Measurements from ENCODE around the gene HERC2. TPM values are rescaled to one million over a fixed set of nuclear protein-coding genes. Genes with fewer than 3 reads are reported as not detected.

HERC2 gene
- total RNA-seq, 1 donor from 2014 or later: 84.6 TPM

DNA sequence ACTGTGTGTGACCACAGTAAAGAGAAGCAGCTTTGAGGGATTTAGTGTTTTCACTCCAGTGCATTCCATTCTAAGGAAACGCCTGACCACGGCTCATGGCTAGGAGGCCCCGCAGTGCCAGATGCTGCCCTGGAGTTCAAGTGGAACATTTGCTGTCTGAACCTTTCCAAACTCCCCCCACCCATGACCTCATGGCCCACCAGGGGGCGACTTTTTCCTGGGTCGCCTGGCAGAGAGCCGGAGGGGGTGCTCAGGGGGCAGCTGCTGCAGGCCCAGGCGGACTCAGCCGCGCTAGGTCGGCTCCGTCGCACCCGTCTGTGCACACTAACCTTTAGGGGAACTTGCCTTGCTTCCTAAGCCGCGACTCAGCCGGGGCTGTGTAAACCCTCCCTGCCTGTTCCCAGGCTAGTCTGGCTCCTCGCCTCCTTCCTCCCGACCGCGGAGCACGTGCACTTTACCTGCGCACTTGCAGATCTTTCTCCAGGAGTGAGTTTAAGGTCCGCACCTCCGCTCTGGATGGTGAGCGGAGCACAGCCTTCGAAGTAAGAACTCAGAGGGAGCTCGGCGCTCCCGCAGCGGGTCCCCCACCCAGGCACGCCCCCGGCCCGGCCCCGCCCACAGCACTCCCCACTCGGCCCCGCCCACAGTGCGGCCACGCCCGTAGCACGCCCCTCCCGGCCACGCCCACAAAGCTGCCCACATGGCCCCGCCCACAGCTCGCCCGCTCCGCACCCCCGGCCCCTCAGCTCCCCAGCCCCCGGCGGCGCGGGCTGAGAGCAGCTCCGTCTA is 223.0 kb downstream of the HERC2 start, which contains the start of gene OCA2:
TSS of gene OCA2 (minus strand) at position 550 of the 789 bp plus-strand sequence. CDS start 17,441 bp downstream, outside the sequence.
- DNase-seq (ENCODE audit: low spot score in 2 of 2, unreplicated experiment in 2 of 2): peak; percentile 70 to 83
- TF ChIP-seq, protein P1, sequence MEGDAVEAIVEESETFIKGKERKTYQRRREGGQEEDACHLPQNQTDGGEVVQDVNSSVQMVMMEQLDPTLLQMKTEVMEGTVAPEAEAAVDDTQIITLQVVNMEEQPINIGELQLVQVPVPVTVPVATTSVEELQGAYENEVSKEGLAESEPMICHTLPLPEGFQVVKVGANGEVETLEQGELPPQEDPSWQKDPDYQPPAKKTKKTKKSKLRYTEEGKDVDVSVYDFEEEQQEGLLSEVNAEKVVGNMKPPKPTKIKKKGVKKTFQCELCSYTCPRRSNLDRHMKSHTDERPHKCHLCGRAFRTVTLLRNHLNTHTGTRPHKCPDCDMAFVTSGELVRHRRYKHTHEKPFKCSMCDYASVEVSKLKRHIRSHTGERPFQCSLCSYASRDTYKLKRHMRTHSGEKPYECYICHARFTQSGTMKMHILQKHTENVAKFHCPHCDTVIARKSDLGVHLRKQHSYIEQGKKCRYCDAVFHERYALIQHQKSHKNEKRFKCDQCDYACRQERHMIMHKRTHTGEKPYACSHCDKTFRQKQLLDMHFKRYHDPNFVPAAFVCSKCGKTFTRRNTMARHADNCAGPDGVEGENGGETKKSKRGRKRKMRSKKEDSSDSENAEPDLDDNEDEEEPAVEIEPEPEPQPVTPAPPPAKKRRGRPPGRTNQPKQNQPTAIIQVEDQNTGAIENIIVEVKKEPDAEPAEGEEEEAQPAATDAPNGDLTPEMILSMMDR (IDR thresholded peaks at IDR 0.05; ENCODE audit: unreplicated experiment): peak; percentile 56
- peak within 1 kb of the TSS; percentile 54 for H3K4me3 Mint-ChIP-seq
- no peak within 1 kb of the TSS for H3K27ac Mint-ChIP-seq
- peaks cover 28% of the 10 kb centered on the region for H3K4me1 Mint-ChIP-seq
- peaks cover 92% of the 10 kb centered on the region for H3K27me3 Mint-ChIP-seq (ENCODE audit: low read depth)
- no peaks in the 10 kb centered on the region for H3K36me3 Mint-ChIP-seq
- no peaks in the 10 kb centered on the region for H3K9me3 Mint-ChIP-seq

DNA sequence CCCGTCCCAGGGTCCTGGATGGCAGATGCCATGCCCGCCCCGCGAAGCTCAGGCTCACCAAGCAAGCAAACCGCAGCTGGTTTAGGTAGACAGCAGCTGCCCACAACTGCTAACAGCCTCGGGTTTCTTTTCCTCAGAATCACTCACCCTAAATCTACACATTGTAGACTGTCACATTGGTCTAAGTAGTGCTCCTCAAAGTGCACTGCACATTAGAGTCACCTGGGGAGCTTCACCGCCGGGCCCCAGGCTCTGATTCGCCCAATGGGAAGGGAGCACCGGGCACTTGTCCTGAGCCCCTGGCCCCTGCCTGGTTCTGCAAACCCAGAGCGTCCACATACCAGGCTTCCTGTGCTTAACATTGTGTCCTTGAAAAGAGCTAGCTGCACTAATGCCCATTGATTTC is 223.6 kb downstream of the HERC2 start:
- no peak overlapping the region for H3K27ac Mint-ChIP-seq
- TF ChIP-seq, protein P1 (IDR thresholded peaks at IDR 0.05; ENCODE audit: unreplicated experiment): no peak
- no peaks in the 10 kb centered on the region for H3K9me3 Mint-ChIP-seq
- H3K27me3 Mint-ChIP-seq (ENCODE audit: low read depth): peaks cover 92% of the 10 kb centered on the region
- no peak for DNase-seq (ENCODE audit: low spot score in 2 of 2, unreplicated experiment in 2 of 2)
- peaks cover 28% of the 10 kb centered on the region for H3K4me1 Mint-ChIP-seq
- no peaks in the 10 kb centered on the region for H3K36me3 Mint-ChIP-seq
- peak overlapping the region; percentile 54 for H3K4me3 Mint-ChIP-seq

DNA sequence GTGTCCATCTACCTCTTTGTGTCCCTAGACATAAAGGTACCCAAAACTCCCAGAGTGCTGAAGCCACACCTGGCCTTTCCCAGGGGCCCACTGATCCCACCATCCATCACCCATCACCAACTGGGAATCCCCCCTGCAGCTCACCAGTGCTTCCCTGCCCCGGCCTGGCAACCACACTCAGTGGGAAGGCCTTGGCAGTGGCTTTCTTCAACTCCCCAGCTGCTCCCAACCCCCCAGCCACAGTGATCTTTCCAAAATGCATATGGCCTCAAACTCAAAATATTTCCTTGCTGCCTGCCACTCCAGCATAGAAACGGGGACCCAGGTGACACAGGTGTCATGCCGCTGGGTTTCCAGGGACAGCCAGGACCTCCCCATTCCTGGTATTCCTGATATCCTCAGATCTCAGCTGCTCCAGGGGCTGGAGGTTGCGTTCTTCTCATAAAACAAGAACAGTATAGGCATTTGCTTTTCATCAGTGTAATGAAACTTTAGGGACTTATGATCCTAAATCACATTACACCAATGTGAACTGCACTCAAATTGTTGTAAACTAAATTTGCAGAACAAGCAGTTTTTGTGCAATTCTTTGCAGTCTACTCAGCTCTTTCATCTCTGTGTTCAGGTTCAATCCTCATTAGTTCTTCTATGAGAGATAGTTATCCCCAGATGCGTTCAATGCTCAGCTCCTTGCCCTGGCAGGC is 224.2 kb downstream of the HERC2 start:
- TF ChIP-seq, protein P1 (IDR thresholded peaks at IDR 0.05; ENCODE audit: unreplicated experiment): no peak
- Mint-ChIP-seq H3K9me3 (no peaks in the 10 kb centered on the region), H3K27me3 (ENCODE audit: low read depth) (peaks cover 92% of the 10 kb centered on the region), H3K27ac (no peak overlapping the region), H3K36me3 (no peaks in the 10 kb centered on the region), H3K4me3 (peak overlapping the region; percentile 54), H3K4me1 (peaks cover 28% of the 10 kb centered on the region)
- no peak for DNase-seq (ENCODE audit: low spot score in 2 of 2, unreplicated experiment in 2 of 2)

DNA sequence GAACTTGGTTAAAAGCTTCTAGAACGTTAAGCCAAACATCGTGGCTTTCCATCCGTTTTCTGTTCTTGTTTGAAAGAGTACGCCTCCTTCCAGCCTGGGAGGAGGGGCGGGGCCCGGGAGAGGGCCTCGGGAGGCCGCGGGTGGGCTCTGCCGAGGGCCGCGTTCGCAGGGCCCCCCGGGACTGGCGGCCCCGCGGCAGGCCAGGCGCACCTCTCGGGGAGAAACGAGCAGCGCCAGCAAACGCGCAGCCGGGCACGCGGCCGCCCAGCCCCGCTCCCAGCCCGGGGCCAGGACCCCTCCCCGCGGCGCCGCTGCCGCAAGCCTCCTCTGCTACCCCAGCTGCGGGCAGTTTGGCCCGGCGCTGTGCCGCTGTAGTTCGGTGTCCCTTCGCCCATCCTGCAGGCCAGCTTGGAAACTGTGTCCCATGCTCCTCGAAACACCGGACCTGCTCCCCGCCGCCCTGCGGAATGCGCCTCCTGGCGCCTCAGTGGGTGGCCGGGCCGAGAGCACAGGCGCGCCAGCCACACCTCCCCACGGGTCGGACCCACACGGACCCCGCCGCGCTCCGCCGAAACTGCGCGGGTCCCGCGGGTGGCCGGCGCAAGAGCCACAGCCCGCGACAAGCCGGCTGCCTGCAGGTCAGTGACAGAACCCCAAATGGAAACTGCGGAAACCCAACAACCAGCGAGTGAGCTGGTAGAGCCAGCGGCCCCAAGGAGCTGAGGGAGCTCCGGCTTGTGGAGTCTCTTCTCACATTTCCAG is 225.1 kb downstream of the HERC2 start:
- Mint-ChIP-seq H3K4me1 (peaks cover 28% of the 10 kb centered on the region), H3K36me3 (no peaks in the 10 kb centered on the region), H3K4me3 (peak overlapping the region; percentile 78), H3K27me3 (ENCODE audit: low read depth) (peaks cover 90% of the 10 kb centered on the region), H3K27ac (no peak overlapping the region), H3K9me3 (no peaks in the 10 kb centered on the region)
- DNase-seq (ENCODE audit: low spot score in 2 of 2, unreplicated experiment in 2 of 2): peak in 1 of 2 experiments; percentile 61
- TF ChIP-seq, protein P1 (IDR thresholded peaks at IDR 0.05; ENCODE audit: unreplicated experiment): no peak

DNA sequence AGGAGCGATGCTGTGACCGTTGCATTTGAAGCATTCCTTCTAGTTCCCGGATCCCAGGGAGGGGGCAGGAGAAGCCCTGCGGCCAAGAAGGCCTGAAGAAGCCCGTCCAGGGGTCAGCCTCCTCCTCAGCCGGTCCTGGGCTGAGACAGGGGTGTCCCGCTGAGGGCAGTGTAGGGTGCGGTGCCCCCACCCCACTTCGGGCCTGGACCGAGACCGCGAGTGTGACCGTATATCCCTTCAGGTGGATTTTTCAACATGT is 225.6 kb downstream of the HERC2 start:
- Mint-ChIP-seq H3K9me3 (peaks cover under 1% of the 10 kb centered on the region), H3K4me3 (peak overlapping the region; percentile 78), H3K27ac (peak overlapping the region; percentile 72), H3K36me3 (no peaks in the 10 kb centered on the region), H3K4me1 (peaks cover 28% of the 10 kb centered on the region), H3K27me3 (ENCODE audit: low read depth) (peaks cover 85% of the 10 kb centered on the region)
- no peak for DNase-seq (ENCODE audit: low spot score in 2 of 2, unreplicated experiment in 2 of 2)
- TF ChIP-seq, protein P1 (IDR thresholded peaks at IDR 0.05; ENCODE audit: unreplicated experiment): no peak

Data from mesothelial cell of epicardium (in vitro differentiated cells).